GM13977 (cell line): ENCODE data around the gene TMC4.

Experiments used
- DNase-seq: peaks from one replicate; pipeline ENCODE4 v3.0.0; 2012; ENCODE audit warnings: low spot score
- CTCF ChIP-seq: IDR thresholded peaks from 2 replicates; pipeline ENCODE4 v1.5.1; 2012; ENCODE audit warnings: mild to moderate bottlenecking, control low read depth; ENCODE audit not compliant: insufficient read depth; ENCODE audit errors: extremely low read depth, missing control alignments
- in situ Hi-C: fragments of 300-500 bp; cut with MboI; formaldehyde crosslinking; loops from one replicate; pipeline ENCODE4 v1.12.0; 2022; ENCODE audit warnings: low sequenced_read_pairs, low pct_unique_long_range_greater_than_20kb, mixed read lengths, inconsistent platforms; ENCODE audit not compliant: unreplicated experiment

The TMC4 gene

GRCh38 chr19:54156953-54157352 is 16.0 kb downstream of the TMC4 start:
- TF ChIP-seq CTCF = no peak
- in situ Hi-C loops = no loop called here
- no peak for DNase-seq

GRCh38 chr19:54156490-54156889 is 16.5 kb downstream of the TMC4 start:
- TF ChIP-seq CTCF = no peak
- DNase-seq = no peak
- in situ Hi-C loops = no loop called here

- in situ Hi-C loops = no loop called here
- TF ChIP-seq CTCF = no peak
- no peak for DNase-seq
Measured at GRCh38 chr19:54155694-54156093, 17.3 kb downstream of the TMC4 start.

GRCh38 chr19:54154603-54155345 is 18.2 kb downstream of the TMC4 start:
- DNase-seq = no peak
- no peak for TF ChIP-seq CTCF
- in situ Hi-C loops = no loop called here

- in situ Hi-C loops = no loop called here
- TF ChIP-seq CTCF = no peak
- no peak for DNase-seq
Measured at GRCh38 chr19:54153731-54154326, 19.1 kb downstream of the TMC4 start.

GRCh38 chr19:54152878-54153524 is 20.0 kb downstream of the TMC4 start:
- no peak for TF ChIP-seq CTCF
- in situ Hi-C loops = no loop called here
- DNase-seq = no peak
